Gastroesophageal sphincter (tissue), 4 donors: Measurements from ENCODE around the gene DNAH9. TPM values are rescaled to one million over a fixed set of nuclear protein-coding genes. Genes with fewer than 3 reads are reported as not detected.

ENCODE experiments used
- ATAC-seq: fragments of 150-250 bp; one replicate; pipeline ENCODE4 v1.9.1; 2016; ENCODE audit warnings: mild to moderate bottlenecking, moderate library complexity
- H3K27ac ChIP-seq, 4 donors: fragments of 200-600 bp; sonication (generic) in 3 of 4; 1 replicate in 3 of 4; 2 replicates in 1 of 4; pipeline ENCODE4 v1.5.1; 2016 to 2019
- H3K27me3 ChIP-seq: fragments of 200-600 bp; sonication (generic); one replicate; pipeline ENCODE4 v1.5.1; 2019
- H3K36me3 ChIP-seq, 2 donors: fragments of 200-600 bp; sonication (generic); one replicate each; pipeline ENCODE4 v1.5.1; 2019; ENCODE audit warnings: control low read depth in 1 of 2
- H3K4me1 ChIP-seq, 3 donors: fragments of 200-600 bp; sonication (generic); 1 replicate in 2 of 3; 2 replicates in 1 of 3; pipeline ENCODE4 v1.5.1; 2016 to 2019; ENCODE audit warnings: control low read depth in 2 of 3
- H3K4me3 ChIP-seq, 2 donors: fragments of 200-600 bp; sonication (generic); one replicate each; pipeline ENCODE4 v1.5.1; 2019; ENCODE audit warnings: mild to moderate bottlenecking in 1 of 2, moderate library complexity in 1 of 2
- H3K9me3 ChIP-seq, 3 donors: fragments of 200-600 bp; sonication (generic); one replicate each; pipeline ENCODE4 v1.5.1; 2017 to 2019; ENCODE audit warnings: control low read depth in 2 of 3
- CTCF ChIP-seq, 4 experiments: fragments of 200-600 bp in 2 of 4; fragments of 450-650 bp in 2 of 4; sonication (generic) in 1 of 4; IDR thresholded peaks; one replicate each; pipeline ENCODE4 v1.5.1; 2017 to 2019; ENCODE audit warnings: antibody characterized with exemption in 4 of 4, mild to moderate bottlenecking in 2 of 4, moderate library complexity in 2 of 4
- EP300 ChIP-seq: sonication (generic); formaldehyde crosslinking; IDR thresholded peaks from one replicate; pipeline ENCODE4 v1.6.1; 2017; ENCODE audit warnings: antibody characterized with exemption, mild to moderate bottlenecking
- POLR2A ChIP-seq, 2 donors: fragments of 450-650 bp; IDR thresholded peaks; one replicate each; pipeline ENCODE4 v1.6.1; 2017; ENCODE audit warnings: antibody characterized with exemption in 2 of 2, mild to moderate bottlenecking in 2 of 2, moderate library complexity in 1 of 2
- POLR2AphosphoS5 ChIP-seq: sonication (generic); formaldehyde crosslinking; IDR thresholded peaks from one replicate; pipeline ENCODE4 v1.6.1; 2017; ENCODE audit warnings: antibody characterized with exemption
- WGBS, 2 donors: methylation state at CpG; one replicate each; pipeline ENCODE4 v1.1.5; 2018; ENCODE audit warnings: low coverage in 1 of 2; 5-methylcytosine and 5-hydroxymethylcytosine counted together
- total RNA-seq, 4 donors: library from RNA; depleted of rRNA; stranded (reverse); fragments of >200 nt; gene quantifications; one replicate each; pipeline ENCODE4 v1.1.0, GENCODE V29; 2016

DNAH9 gene
- total RNA-seq, 4 donors from 2014 or later, result 0.12 to 0.15 (median 0.13) TPM; not detected in 1

DNA sequence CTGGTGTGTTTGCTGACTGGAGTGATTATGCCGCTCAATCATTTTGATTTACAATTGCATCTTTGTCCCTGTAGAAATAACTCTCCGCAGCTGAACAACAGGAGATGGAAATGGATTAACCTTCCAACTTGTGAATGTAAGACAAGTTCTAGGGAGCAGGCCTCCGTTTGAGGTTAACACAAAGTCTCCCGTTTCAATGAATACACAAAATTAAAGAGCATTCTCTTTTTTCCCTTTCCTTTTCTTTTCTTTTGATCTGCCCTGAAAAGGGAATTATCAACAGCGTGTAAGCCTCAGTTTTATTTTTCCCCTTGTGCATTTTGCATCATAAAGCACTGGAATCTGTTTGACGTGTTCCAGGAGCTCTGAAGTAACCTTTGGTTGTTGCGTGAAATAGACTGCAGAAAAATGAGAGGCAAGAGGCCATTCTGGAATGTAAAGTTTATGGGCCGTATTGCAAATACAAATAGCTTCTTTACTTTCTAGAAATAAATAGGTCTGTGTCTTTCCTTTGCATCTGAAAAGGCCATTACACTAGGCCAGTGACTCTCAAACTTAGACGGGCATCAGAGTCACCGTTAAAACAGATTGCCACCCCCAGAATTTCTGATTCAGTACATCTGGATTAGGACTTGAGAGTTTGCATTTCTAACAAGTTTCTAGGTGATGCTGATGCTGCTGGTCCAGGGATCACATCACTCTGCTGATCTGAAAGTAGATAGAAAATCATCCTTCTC, 234.3 kb downstream of the DNAH9 start:
- 59 to 74% methylated on average over 8 to 10 of the region's 10 CpGs for WGBS, 2 donors
- Histone ChIP-seq H3K9me3 (no peaks in the 10 kb centered on the region), H3K36me3 (no peaks in the 10 kb centered on the region), H3K27ac (no peak overlapping the region), H3K4me3 (no peak overlapping the region), H3K27me3 (no peaks in the 10 kb centered on the region), H3K4me1 (no peaks in the 10 kb centered on the region)
- no peak for TF ChIP-seq POLR2A (IDR thresholded peaks at IDR 0.05)
- no peak for TF ChIP-seq EP300
- ATAC-seq, result no peak

DNA sequence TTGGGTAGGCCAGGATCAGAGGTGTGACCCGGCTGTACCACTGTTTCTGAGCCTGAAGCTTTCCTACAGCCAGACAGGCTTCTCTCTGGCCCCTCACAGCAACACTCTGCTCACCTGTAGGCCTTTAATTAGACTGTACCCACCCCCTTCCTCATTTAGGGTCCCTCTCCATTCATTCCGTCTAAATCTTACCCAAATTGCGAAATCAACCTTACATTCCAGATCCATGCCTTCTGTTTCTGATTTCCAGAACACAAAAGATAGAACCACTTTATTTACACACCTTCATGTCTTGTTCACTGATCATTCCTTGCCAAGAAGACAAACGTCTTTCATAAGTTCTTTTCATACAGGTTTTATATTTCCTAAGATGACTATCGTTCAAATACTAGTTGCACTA, 238.2 kb downstream of the DNAH9 start:
- no peaks in the 10 kb centered on the region for H3K27me3 ChIP-seq
- 83 to 87% methylated on average over 5 of the region's 5 CpGs for WGBS, 2 donors
- H3K27ac ChIP-seq, result no peak overlapping the region

GRCh38 chr17:11840052-11840451, 241.8 kb downstream of the DNAH9 start:
- Histone ChIP-seq H3K9me3 (no peaks in the 10 kb centered on the region), H3K36me3 (no peaks in the 10 kb centered on the region), H3K4me1 (no peaks in the 10 kb centered on the region), H3K27me3 (no peaks in the 10 kb centered on the region), H3K27ac (no peak overlapping the region), H3K4me3 (no peak overlapping the region)
- no peak for ATAC-seq
- no peak for TF ChIP-seq CTCF (IDR thresholded peaks at IDR 0.05)
- TF ChIP-seq POLR2A (IDR thresholded peaks at IDR 0.05), result no peak
- TF ChIP-seq POLR2AphosphoS5, result no peak
- TF ChIP-seq EP300, result no peak
- WGBS, 2 donors, result 75 to 82% methylated on average over 2 of the region's 2 CpGs

More for the DNA sequence above, 238.2 kb downstream of the DNAH9 start:
- H3K4me1 ChIP-seq, result no peaks in the 10 kb centered on the region
- no peaks in the 10 kb centered on the region for H3K9me3 ChIP-seq
- TF ChIP-seq POLR2A (IDR thresholded peaks at IDR 0.05), result no peak
- no peak for TF ChIP-seq EP300
- no peak for TF ChIP-seq CTCF (IDR thresholded peaks at IDR 0.05)
- H3K36me3 ChIP-seq, result no peaks in the 10 kb centered on the region
- no peak for ATAC-seq
- no peak overlapping the region for H3K4me3 ChIP-seq

GRCh38 chr17:11840831-11841230, 242.6 kb downstream of the DNAH9 start:
- H3K27me3 ChIP-seq, result no peaks in the 10 kb centered on the region

GRCh38 chr17:11848330-11848729, 250.1 kb downstream of the DNAH9 start:
- Histone ChIP-seq H3K9me3 (no peaks in the 10 kb centered on the region), H3K27ac (no peak overlapping the region), H3K27me3 (peaks cover 6% of the 10 kb centered on the region), H3K4me3 (no peak overlapping the region), H3K4me1 (peaks cover 0 to 5% (median 0%) of the 10 kb centered on the region in 3 donors), H3K36me3 (no peaks in the 10 kb centered on the region)
- no peak for TF ChIP-seq POLR2AphosphoS5
- no peak for TF ChIP-seq POLR2A (IDR thresholded peaks at IDR 0.05)
- no peak for TF ChIP-seq EP300
- TF ChIP-seq CTCF (IDR thresholded peaks at IDR 0.05), result no peak
- WGBS, 2 donors, result 42 to 65% methylated on average over 2 of the region's 2 CpGs
- ATAC-seq, result no peak

More at GRCh38 chr17:11840831-11841230, 242.6 kb downstream of the DNAH9 start:
- no peak for ATAC-seq
- no peak for TF ChIP-seq POLR2AphosphoS5
- TF ChIP-seq CTCF (IDR thresholded peaks at IDR 0.05), result no peak
- no peak for TF ChIP-seq POLR2A (IDR thresholded peaks at IDR 0.05)
- no peak for TF ChIP-seq EP300
- H3K36me3 ChIP-seq, result no peaks in the 10 kb centered on the region
- H3K4me3 ChIP-seq, result no peak overlapping the region
- WGBS, 2 donors, result 15 to 35% methylated on average over 2 of the region's 2 CpGs
- no peak overlapping the region for H3K27ac ChIP-seq
- no peaks in the 10 kb centered on the region for H3K9me3 ChIP-seq
- no peaks in the 10 kb centered on the region for H3K4me1 ChIP-seq
